GM06990 (cell line): ENCODE data around the gene AIF1.

ENCODE experiments used
- DNase-seq: peaks from one replicate; pipeline ENCODE4 v3.0.0-alpha.2; 2011; ENCODE audit not compliant: insufficient read length; ENCODE audit errors: extremely low read depth
- H3K27me3 ChIP-seq: replicated peaks from 2 replicates; pipeline ENCODE4 v1.6.0; 2011; ENCODE audit warnings: low read length; ENCODE audit not compliant: control insufficient read depth, insufficient read depth
- H3K36me3 ChIP-seq: 2 replicates; pipeline ENCODE4 v1.5.1; 2011; ENCODE audit warnings: low read length; ENCODE audit not compliant: control insufficient read depth, insufficient read depth
- H3K4me3 ChIP-seq: replicated peaks from 2 replicates; pipeline ENCODE4 v1.5.1; 2011; ENCODE audit warnings: low read depth, mild to moderate bottlenecking, control low read depth, low read length
- TF ChIP-seq, protein P1 (sequence below): IDR thresholded peaks from 2 replicates; pipeline ENCODE4 v1.5.1; 2011; ENCODE audit warnings: low read length, control low read depth, mild to moderate bottlenecking, inconsistent platforms; ENCODE audit not compliant: insufficient read depth, poor library complexity, severe bottlenecking

AIF1 gene

GRCh38 chr6:31627690-31628287, 12.8 kb downstream of the AIF1 start:
- Histone ChIP-seq H3K36me3 (peaks cover 71% of the 10 kb centered on the region), H3K4me3 (no peak overlapping the region), H3K27me3 (no peaks in the 10 kb centered on the region)
- no peak for DNase-seq
- TF ChIP-seq, protein P1, sequence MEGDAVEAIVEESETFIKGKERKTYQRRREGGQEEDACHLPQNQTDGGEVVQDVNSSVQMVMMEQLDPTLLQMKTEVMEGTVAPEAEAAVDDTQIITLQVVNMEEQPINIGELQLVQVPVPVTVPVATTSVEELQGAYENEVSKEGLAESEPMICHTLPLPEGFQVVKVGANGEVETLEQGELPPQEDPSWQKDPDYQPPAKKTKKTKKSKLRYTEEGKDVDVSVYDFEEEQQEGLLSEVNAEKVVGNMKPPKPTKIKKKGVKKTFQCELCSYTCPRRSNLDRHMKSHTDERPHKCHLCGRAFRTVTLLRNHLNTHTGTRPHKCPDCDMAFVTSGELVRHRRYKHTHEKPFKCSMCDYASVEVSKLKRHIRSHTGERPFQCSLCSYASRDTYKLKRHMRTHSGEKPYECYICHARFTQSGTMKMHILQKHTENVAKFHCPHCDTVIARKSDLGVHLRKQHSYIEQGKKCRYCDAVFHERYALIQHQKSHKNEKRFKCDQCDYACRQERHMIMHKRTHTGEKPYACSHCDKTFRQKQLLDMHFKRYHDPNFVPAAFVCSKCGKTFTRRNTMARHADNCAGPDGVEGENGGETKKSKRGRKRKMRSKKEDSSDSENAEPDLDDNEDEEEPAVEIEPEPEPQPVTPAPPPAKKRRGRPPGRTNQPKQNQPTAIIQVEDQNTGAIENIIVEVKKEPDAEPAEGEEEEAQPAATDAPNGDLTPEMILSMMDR, result no peak

GRCh38 chr6:31629014-31629413, 14.0 kb downstream of the AIF1 start:
- Histone ChIP-seq H3K4me3 (no peak overlapping the region), H3K27me3 (no peaks in the 10 kb centered on the region), H3K36me3 (peaks cover 71% of the 10 kb centered on the region)
- TF ChIP-seq, protein P1, result no peak
- no peak for DNase-seq

DNA sequence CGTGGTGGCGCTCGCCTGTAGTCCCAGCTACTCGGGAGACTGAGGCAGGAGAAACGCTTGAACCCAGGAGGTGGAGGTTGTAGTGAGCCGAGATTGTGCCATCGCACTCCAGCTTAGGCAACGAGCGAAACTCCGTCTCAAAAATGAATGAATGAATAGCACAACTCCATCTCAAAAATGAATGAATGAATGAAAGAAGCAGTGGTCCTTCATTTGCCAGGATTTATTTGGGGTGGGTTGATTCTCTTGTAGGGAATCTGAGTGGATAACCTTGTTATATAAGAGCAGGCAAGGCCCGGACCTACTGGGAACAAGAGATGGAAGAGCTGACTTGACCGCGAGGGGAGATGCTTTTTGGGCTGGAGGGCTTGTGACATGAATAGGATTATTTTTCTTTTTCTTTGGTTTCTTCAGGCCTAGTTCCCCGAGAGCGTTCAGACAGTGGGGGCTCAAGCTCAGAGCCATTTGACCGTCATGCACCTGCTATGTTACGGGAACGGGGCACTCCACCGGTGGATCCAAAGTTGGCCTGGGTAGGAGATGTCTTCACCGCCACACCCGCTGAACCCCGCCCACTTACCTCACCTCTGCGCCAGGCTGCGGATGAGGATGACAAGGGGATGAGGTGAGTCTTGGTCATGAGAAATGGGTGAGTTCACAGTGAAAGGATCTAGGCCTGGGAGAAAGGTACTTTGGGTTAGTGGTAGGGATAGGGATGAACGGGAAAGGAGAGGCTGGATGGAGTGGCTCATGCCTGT, 15.3 kb downstream of the AIF1 start:
- TF ChIP-seq, protein P1, result no peak
- DNase-seq, result no peak
- peaks cover 70% of the 10 kb centered on the region for H3K36me3 ChIP-seq
- no peak overlapping the region for H3K4me3 ChIP-seq
- no peaks in the 10 kb centered on the region for H3K27me3 ChIP-seq

- Histone ChIP-seq H3K27me3 (no peaks in the 10 kb centered on the region), H3K36me3 (peaks cover 67% of the 10 kb centered on the region), H3K4me3 (no peak overlapping the region)
- no peak for DNase-seq
- TF ChIP-seq, protein P1, result no peak
Measured at GRCh38 chr6:31631209-31631608, 16.2 kb downstream of the AIF1 start.

GRCh38 chr6:31631681-31632278, 16.7 kb downstream of the AIF1 start:
- TF ChIP-seq, protein P1, result no peak
- peaks cover 69% of the 10 kb centered on the region for H3K36me3 ChIP-seq
- no peak for DNase-seq

More at GRCh38 chr6:31631681-31632278, 16.7 kb downstream of the AIF1 start:
- Histone ChIP-seq H3K27me3 (no peaks in the 10 kb centered on the region), H3K4me3 (no peak overlapping the region)
